ENCODE data around the gene SLC22A31. TPM values are rescaled to one million over a fixed set of nuclear protein-coding genes. Genes with fewer than 3 reads are reported as not detected.

The SLC22A31 gene
- total RNA-seq, 2 experiments from 2014 or later = 1.8 to 2.8 TPM

- Mint-ChIP-seq H3K27ac (no peak overlapping the region), H3K4me3 (no peak overlapping the region), H3K9me3 (no peaks in the 10 kb centered on the region), H3K36me3 (ENCODE audit: low read depth) (no peaks in the 10 kb centered on the region), H3K4me1 (no peaks in the 10 kb centered on the region), H3K27me3 (no peaks in the 10 kb centered on the region)
- ChIA-PET CTCF (interaction anchor here (1.1 kb wide), 1 partner anchor 40 kb away, joined by 5 read pairs; no protein-coding TSS in a partner anchor), POLR2A (no interaction called here)
- DNase-seq = no peak
These were observed 24.1 kb downstream of the SLC22A31 start for GRCh38 chr16:89176147-89176690.

- peaks cover 3% of the 10 kb centered on the region for H3K27me3 Mint-ChIP-seq
- H3K27ac Mint-ChIP-seq = no peak overlapping the region
- DNase-seq = no peak
- POLR2A ChIA-PET = no interaction called here
- no peak overlapping the region for H3K4me3 Mint-ChIP-seq
- H3K4me1 Mint-ChIP-seq = peaks cover 5% of the 10 kb centered on the region
- H3K9me3 Mint-ChIP-seq = no peaks in the 10 kb centered on the region
- H3K36me3 Mint-ChIP-seq (ENCODE audit: low read depth) = no peaks in the 10 kb centered on the region
- CTCF ChIA-PET = interaction anchor here (0.7 to 1.5 kb wide), 2 partner anchors 12 to 232 kb away, joined by 3 read pairs; no protein-coding TSS in a partner anchor
These were observed 24.8 kb downstream of the SLC22A31 start for GRCh38 chr16:89175280-89176146.

GRCh38 chr16:89174877-89175276, 25.5 kb downstream of the SLC22A31 start:
- peaks cover 3% of the 10 kb centered on the region for H3K27me3 Mint-ChIP-seq
- peaks cover 10% of the 10 kb centered on the region for H3K4me1 Mint-ChIP-seq
- POLR2A ChIA-PET = no interaction called here
- no peak overlapping the region for H3K27ac Mint-ChIP-seq
- DNase-seq = no peak
- H3K36me3 Mint-ChIP-seq (ENCODE audit: low read depth) = no peaks in the 10 kb centered on the region
- no peaks in the 10 kb centered on the region for H3K9me3 Mint-ChIP-seq
- CTCF ChIA-PET = interaction anchor here (0.7 to 1.5 kb wide), 3 partner anchors 13 to 231 kb away, joined by 3 read pairs; no protein-coding TSS in a partner anchor
- H3K4me3 Mint-ChIP-seq = no peak overlapping the region

- Mint-ChIP-seq H3K27ac (no peak overlapping the region), H3K4me1 (peaks cover 10% of the 10 kb centered on the region), H3K36me3 (ENCODE audit: low read depth) (no peaks in the 10 kb centered on the region), H3K4me3 (no peak overlapping the region), H3K9me3 (no peaks in the 10 kb centered on the region), H3K27me3 (peaks cover 3% of the 10 kb centered on the region)
- ChIA-PET CTCF (interaction anchor here (0.8 to 1.5 kb wide), 2 partner anchors 13 to 63 kb away, joined by 3 read pairs; no protein-coding TSS in a partner anchor), POLR2A (no interaction called here)
- DNase-seq = no peak
These were observed 26.1 kb downstream of the SLC22A31 start for GRCh38 chr16:89174055-89174827.

GRCh38 chr16:89173174-89173921, 27.0 kb downstream of the SLC22A31 start:
- no peaks in the 10 kb centered on the region for H3K9me3 Mint-ChIP-seq
- no peak overlapping the region for H3K27ac Mint-ChIP-seq
- POLR2A ChIA-PET = no interaction called here
- no peak overlapping the region for H3K4me3 Mint-ChIP-seq
- CTCF ChIA-PET = interaction anchor here (0.6 to 1.5 kb wide), 3 partner anchors 14 to 40 kb away, joined by 3 to 4 read pairs (median 3); no protein-coding TSS in a partner anchor
- no peak for DNase-seq
- peaks cover 10% of the 10 kb centered on the region for H3K4me1 Mint-ChIP-seq
- H3K27me3 Mint-ChIP-seq = peaks cover 3% of the 10 kb centered on the region
- H3K36me3 Mint-ChIP-seq (ENCODE audit: low read depth) = no peaks in the 10 kb centered on the region

- Mint-ChIP-seq H3K9me3 (no peaks in the 10 kb centered on the region), H3K4me3 (no peak overlapping the region), H3K27me3 (peaks cover 3% of the 10 kb centered on the region), H3K27ac (no peak overlapping the region), H3K4me1 (peaks cover 11% of the 10 kb centered on the region), H3K36me3 (ENCODE audit: low read depth) (no peaks in the 10 kb centered on the region)
- ChIA-PET CTCF (interaction anchor here (0.6 to 1.0 kb wide), 3 partner anchors 32 to 435 kb away, joined by 3 to 4 read pairs (median 3); no protein-coding TSS in a partner anchor), POLR2A (no interaction called here)
- DNase-seq = no peak
These were observed 27.7 kb downstream of the SLC22A31 start for GRCh38 chr16:89172528-89173173.

GRCh38 chr16:89172171-89172527, 28.2 kb downstream of the SLC22A31 start:
- POLR2A ChIA-PET = no interaction called here
- H3K9me3 Mint-ChIP-seq = no peaks in the 10 kb centered on the region
- no peaks in the 10 kb centered on the region for H3K36me3 Mint-ChIP-seq (ENCODE audit: low read depth)
- H3K4me3 Mint-ChIP-seq = no peak overlapping the region
- peaks cover 11% of the 10 kb centered on the region for H3K4me1 Mint-ChIP-seq
- peaks cover 3% of the 10 kb centered on the region for H3K27me3 Mint-ChIP-seq
- H3K27ac Mint-ChIP-seq = no peak overlapping the region
- CTCF ChIA-PET = interaction anchor here (0.9 kb wide), 1 partner anchor 435 kb away, joined by 3 read pairs; no protein-coding TSS in a partner anchor
- no peak for DNase-seq

- no peaks in the 10 kb centered on the region for H3K36me3 Mint-ChIP-seq (ENCODE audit: low read depth)
- POLR2A ChIA-PET = interaction anchor here (0.5 kb wide), 1 partner anchor 65 kb away, joined by 4 read pairs; no protein-coding TSS in a partner anchor
These were observed 28.8 kb downstream of the SLC22A31 start, which contains the start of gene CDH15 for GRCh38 chr16:89171216-89172170. Gene CDH15 (plus strand): TSS chr16:89171748. CDS start chr16:89171832, 84 bp downstream.

GRCh38 chr16:89170346-89171215, 29.8 kb downstream of the SLC22A31 start:
- Mint-ChIP-seq H3K9me3 (no peaks in the 10 kb centered on the region), H3K27me3 (peaks cover 3% of the 10 kb centered on the region), H3K4me3 (peak overlapping the region; percentile 54), H3K27ac (peak overlapping the region; percentile 41), H3K4me1 (peaks cover 11% of the 10 kb centered on the region), H3K36me3 (ENCODE audit: low read depth) (no peaks in the 10 kb centered on the region)
- no peak for DNase-seq
- POLR2A ChIA-PET = interaction anchor here (0.5 kb wide), 1 partner anchor 64 kb away, joined by 4 read pairs; no protein-coding TSS in a partner anchor
- CTCF ChIA-PET = interaction anchor here (0.6 to 1.5 kb wide), 3 partner anchors 10 to 820 kb away, joined by 3 to 4 read pairs (median 3); no protein-coding TSS in a partner anchor

More at GRCh38 chr16:89171216-89172170, 28.8 kb downstream of the SLC22A31 start, which contains the start of gene CDH15:
- peak within 1 kb of the TSS; percentile 41 for H3K27ac Mint-ChIP-seq
- peak; percentile 93 for DNase-seq
- H3K27me3 Mint-ChIP-seq = peaks cover 3% of the 10 kb centered on the region
- H3K9me3 Mint-ChIP-seq = no peaks in the 10 kb centered on the region
- CTCF ChIA-PET = interaction anchor here (0.6 to 1.2 kb wide), 2 partner anchors 10 to 819 kb away, joined by 3 read pairs; no protein-coding TSS in a partner anchor
- H3K4me1 Mint-ChIP-seq = peaks cover 11% of the 10 kb centered on the region
- H3K4me3 Mint-ChIP-seq = peak within 1 kb of the TSS; percentile 54

GRCh38 chr16:89169778-89170177, 30.6 kb downstream of the SLC22A31 start:
- H3K27me3 Mint-ChIP-seq = peaks cover 3% of the 10 kb centered on the region
- peaks cover 11% of the 10 kb centered on the region for H3K4me1 Mint-ChIP-seq
- H3K9me3 Mint-ChIP-seq = no peaks in the 10 kb centered on the region
- no peaks in the 10 kb centered on the region for H3K36me3 Mint-ChIP-seq (ENCODE audit: low read depth)
- DNase-seq = no peak
- H3K4me3 Mint-ChIP-seq = no peak overlapping the region
- no peak overlapping the region for H3K27ac Mint-ChIP-seq
- CTCF ChIA-PET = interaction anchor here (1.5 kb wide), 1 partner anchor 227 kb away, joined by 4 read pairs; no protein-coding TSS in a partner anchor
- POLR2A ChIA-PET = no interaction called here
